Mucosa of gallbladder (tissue), 1 donor: ENCODE data around the gene CMBL. TPM values are rescaled to one million over a fixed set of nuclear protein-coding genes. Genes with fewer than 3 reads are reported as not detected.
"Not testable (repeated sequence)": the region's sequence is repeated elsewhere in the genome, so short reads cannot be mapped to it uniquely, and the experiment has no call there.

Source experiments
- DNase-seq: peaks from one replicate; pipeline ENCODE4 v3.0.0-alpha.2; 2020; ENCODE audit warnings: low spot score
- total RNA-seq: library from RNA; stranded (reverse); gene quantifications from one replicate; pipeline ENCODE4 v1.2.1, GENCODE V29; 2021
- donor health status: DM: no; HTN: no; CAD: no.

CMBL gene
- total RNA-seq: 90.1 TPM

GRCh38 chr5:10307206-10308148, at the start of gene CMBL:
TSS of gene CMBL (minus strand) at chr5:10307902. CDS start at chr5:10290762, 17,140 bp downstream.
- DNase-seq: peak; percentile 36

- DNase-seq: no peak
Observed at GRCh38 chr5:10355071-10355889, 47.6 kb upstream of the CMBL start.

GRCh38 chr5:10354048-10354872, 46.6 kb upstream of the CMBL start:
- DNase-seq: no peak

- peak; percentile 95 for DNase-seq
Observed at GRCh38 chr5:10353241-10354047, 45.7 kb upstream of the CMBL start, which contains the start of gene MARCHF6. TSS of gene MARCHF6 (plus strand) at chr5:10353695. CDS start at chr5:10353899, 204 bp downstream.

GRCh38 chr5:10352430-10353240, 44.9 kb upstream of the CMBL start:
- DNase-seq: no peak

GRCh38 chr5:10351919-10352318, 44.2 kb upstream of the CMBL start:
- no peak for DNase-seq

- DNase-seq: no peak
Observed at GRCh38 chr5:10351199-10351905, 43.6 kb upstream of the CMBL start.

- no peak for DNase-seq
Observed at GRCh38 chr5:10348258-10348657, 40.6 kb upstream of the CMBL start.

GRCh38 chr5:10344461-10345106, 36.9 kb upstream of the CMBL start:
- DNase-seq: not testable (repeated sequence)

GRCh38 chr5:10343486-10343885, 35.8 kb upstream of the CMBL start:
- DNase-seq: no peak

GRCh38 chr5:10339958-10340357, 32.3 kb upstream of the CMBL start:
- no peak for DNase-seq

GRCh38 chr5:10339058-10339811, 31.5 kb upstream of the CMBL start:
- DNase-seq: no peak

GRCh38 chr5:10338686-10339057, 31.0 kb upstream of the CMBL start:
- DNase-seq: no peak

- DNase-seq: peak; percentile 67
Observed at GRCh38 chr5:10337986-10338385, 30.3 kb upstream of the CMBL start.

GRCh38 chr5:10337107-10337506, 29.4 kb upstream of the CMBL start:
- DNase-seq: no peak

GRCh38 chr5:10335711-10336470, 28.2 kb upstream of the CMBL start:
- no peak for DNase-seq

GRCh38 chr5:10334831-10335230, 27.1 kb upstream of the CMBL start:
- DNase-seq: no peak
